Ascending aorta (tissue), 2 donors: ENCODE data around the gene PARK7. TPM values are rescaled to one million over a fixed set of nuclear protein-coding genes. Genes with fewer than 3 reads are reported as not detected.
"Not testable (repeated sequence)": the region's sequence is repeated elsewhere in the genome, so short reads cannot be mapped to it uniquely, and the experiment has no call there.

Experiments
- DNase-seq, 2 donors: peaks; one replicate each; pipeline ENCODE4 v3.0.0-alpha.2; 2019; ENCODE audit warnings: low spot score in 2 of 2
- H3K27ac ChIP-seq, 2 donors: fragments of 200-600 bp; sonication (generic); one replicate each; pipeline ENCODE4 v1.5.1; 2016 to 2017; ENCODE audit warnings: mild to moderate bottlenecking in 1 of 2
- H3K27me3 ChIP-seq: fragments of 200-600 bp; sonication (generic); one replicate; pipeline ENCODE4 v1.5.1; 2017
- H3K36me3 ChIP-seq, 2 donors: fragments of 200-600 bp; sonication (generic); one replicate each; pipeline ENCODE4 v1.5.1; 2016
- H3K4me1 ChIP-seq, 2 donors: fragments of 200-600 bp; sonication (generic); one replicate each; pipeline ENCODE4 v1.5.1; 2016 to 2017; ENCODE audit warnings: mild to moderate bottlenecking in 1 of 2
- H3K4me3 ChIP-seq, 2 donors: fragments of 200-600 bp; sonication (generic); one replicate each; pipeline ENCODE4 v1.5.1; 2016 to 2017; ENCODE audit warnings: mild to moderate bottlenecking in 1 of 2
- H3K9me3 ChIP-seq, 2 donors: fragments of 200-600 bp; sonication (generic); one replicate each; pipeline ENCODE4 v1.5.1; 2016
- CTCF ChIP-seq, 3 experiments: fragments of 200-600 bp in 2 of 3; fragments of 450-650 bp in 1 of 3; sonication (generic) in 2 of 3; IDR thresholded peaks; one replicate each; pipeline ENCODE4 v1.5.1; 2016 to 2019; ENCODE audit warnings: antibody characterized with exemption in 3 of 3, mild to moderate bottlenecking in 1 of 3, moderate library complexity in 1 of 3
- intact Hi-C: fragments of 100-400 bp; cut with DNase I; formaldehyde crosslinking; loops from one replicate; pipeline ENCODE4 v1.15.1; 2023
- total RNA-seq: library from RNA; depleted of rRNA; stranded (reverse); fragments of >200 nt; gene quantifications from one replicate; pipeline ENCODE4 v1.1.0, GENCODE V29; 2016

PARK7 gene
- total RNA-seq, 1 donor from 2014 or later: 103 TPM

- Histone ChIP-seq H3K27ac (no peak overlapping the region), H3K4me1 (no peaks in the 10 kb centered on the region), H3K36me3 (no peaks in the 10 kb centered on the region), H3K27me3 (no peaks in the 10 kb centered on the region), H3K9me3 (no peaks in the 10 kb centered on the region), H3K4me3 (no peak overlapping the region)
- no peak for TF ChIP-seq CTCF (IDR thresholded peaks at IDR 0.05)
- DNase-seq: no peak
- intact Hi-C loops: no loop called here
Measured at GRCh38 chr1:7919880-7920279, 41.6 kb upstream of the PARK7 start.

- TF ChIP-seq CTCF (IDR thresholded peaks at IDR 0.05): no peak
- no peaks in the 10 kb centered on the region for H3K27me3 ChIP-seq
- H3K9me3 ChIP-seq: no peaks in the 10 kb centered on the region
- H3K27ac ChIP-seq: peak overlapping the region; percentile 75 to 78
- intact Hi-C loops: no loop called here
- no peak for DNase-seq
- H3K4me3 ChIP-seq: peak overlapping the region; percentile 7 to 51
- H3K4me1 ChIP-seq: no peaks in the 10 kb centered on the region
- no peaks in the 10 kb centered on the region for H3K36me3 ChIP-seq
Measured at GRCh38 chr1:7921796-7922195, 39.7 kb upstream of the PARK7 start.

- TF ChIP-seq CTCF (IDR thresholded peaks at IDR 0.05): no peak
- Histone ChIP-seq H3K36me3 (no peaks in the 10 kb centered on the region), H3K27me3 (no peaks in the 10 kb centered on the region), H3K4me3 (peak overlapping the region in 1 of 2 donors; percentile 51), H3K27ac (peak overlapping the region; percentile 75 to 78), H3K9me3 (no peaks in the 10 kb centered on the region), H3K4me1 (no peaks in the 10 kb centered on the region)
- intact Hi-C loops: no loop called here
- peak in 1 of 2 donors; percentile 73 for DNase-seq
Measured at GRCh38 chr1:7922301-7922700, 39.2 kb upstream of the PARK7 start.

- H3K4me1 ChIP-seq, DNase-seq, H3K4me3 ChIP-seq, H3K27ac ChIP-seq, H3K36me3 ChIP-seq, H3K27me3 ChIP-seq, intact Hi-C loops, H3K9me3 ChIP-seq: not testable (repeated sequence)
Measured at GRCh38 chr1:7927061-7927460, 34.5 kb upstream of the PARK7 start.

GRCh38 chr1:7928247-7928646 is 33.3 kb upstream of the PARK7 start:
- no peak for TF ChIP-seq CTCF (IDR thresholded peaks at IDR 0.05)
- Histone ChIP-seq H3K4me1 (no peaks in the 10 kb centered on the region), H3K9me3 (no peaks in the 10 kb centered on the region), H3K27ac (no peak overlapping the region), H3K27me3 (no peaks in the 10 kb centered on the region), H3K36me3 (no peaks in the 10 kb centered on the region), H3K4me3 (no peak overlapping the region)
- intact Hi-C loops: no loop called here
- DNase-seq: no peak

GRCh38 chr1:7929637-7930036 is 31.9 kb upstream of the PARK7 start:
- Histone ChIP-seq H3K27ac (no peak overlapping the region), H3K4me1 (no peaks in the 10 kb centered on the region), H3K36me3 (no peaks in the 10 kb centered on the region), H3K27me3 (no peaks in the 10 kb centered on the region), H3K9me3 (no peaks in the 10 kb centered on the region), H3K4me3 (no peak overlapping the region)
- intact Hi-C loops: no loop called here
- TF ChIP-seq CTCF (IDR thresholded peaks at IDR 0.05): no peak
- DNase-seq: no peak
